SK-N-SH (cell line): ENCODE data around the gene CYP2W1. TPM values are rescaled to one million over a fixed set of nuclear protein-coding genes. Genes with fewer than 3 reads are reported as not detected.

Experiments used
- CTCF ChIA-PET: fragments of 300-600, 350-600 bp; formaldehyde crosslinking; extraction: SDS; loops from one replicate; lab custom pipeline; 2021; lab: Yijun Ruan, JAX
- POLR2A ChIA-PET: fragments of 350-600 bp; sonication (Branson Sonifier 250); formaldehyde crosslinking; extraction: SDS; loops from one replicate; lab custom pipeline; 2020; ENCODE audit warnings: antibody characterized with exemption, inconsistent platforms; lab: Yijun Ruan, JAX
- DNase-seq: peaks from one replicate; pipeline ENCODE4 v3.0.0; 2012
- H2AFZ ChIP-seq: fragments of 200-600 bp; sonication (generic); 2 replicates; pipeline ENCODE4 v1.8.1; 2016; ENCODE audit warnings: antibody characterized with exemption, mild to moderate bottlenecking, low read depth
- H3F3A ChIP-seq: fragments of 200-600 bp; sonication (generic); replicated peaks from 2 replicates; pipeline ENCODE3; 2016; ENCODE audit warnings: antibody characterized with exemption, mild to moderate bottlenecking; ENCODE audit not compliant: insufficient read depth
- H3K27ac ChIP-seq, 2 experiments: fragments of 200-500 bp in 1 of 2; fragments of 200-600 bp in 1 of 2; sonication (Bioruptor generic) in 1 of 2; sonication (generic), shearing (Covaris generic) in 1 of 2; 2 replicates each; pipeline versions ENCODE4 v1.5.1 to v1.6.1; 2014 to 2016; ENCODE audit warnings: low read depth in 2 of 2, inconsistent platforms in 1 of 2, low read length in 1 of 2, mild to moderate bottlenecking in 1 of 2, mixed read lengths in 1 of 2
- H3K27me3 ChIP-seq: fragments of 200-600 bp; sonication (generic), shearing (Covaris generic); 2 replicates; pipeline ENCODE4 v1.6.1; 2016; ENCODE audit warnings: mixed run types; ENCODE audit not compliant: insufficient read depth
- H3K36me3 ChIP-seq, 2 experiments: fragments of 200-500 bp in 1 of 2; fragments of 200-600 bp in 1 of 2; sonication (Bioruptor generic) in 1 of 2; sonication (generic) in 1 of 2; replicated peaks in 1 of 2; 2 replicates each; pipeline versions ENCODE3 to v1.5.1; 2014 to 2016; ENCODE audit warnings: low read length in 1 of 2, mild to moderate bottlenecking in 1 of 2; ENCODE audit not compliant: insufficient read depth in 2 of 2, control insufficient read depth in 1 of 2
- H3K4me1 ChIP-seq, 2 experiments: fragments of 200-500 bp in 1 of 2; fragments of 200-600 bp in 1 of 2; sonication (Bioruptor generic) in 1 of 2; sonication (generic), shearing (Covaris generic) in 1 of 2; 2 replicates each; pipeline versions ENCODE4 v1.5.1 to v1.6.1; 2014 to 2016; ENCODE audit warnings: low read depth in 1 of 2, low read length in 1 of 2, mixed run types in 1 of 2; ENCODE audit not compliant: insufficient read depth in 2 of 2, control insufficient read depth in 1 of 2
- H3K4me2 ChIP-seq: fragments of 200-600 bp; sonication (generic), shearing (Covaris generic); 2 replicates; pipeline ENCODE4 v1.6.1; 2017; ENCODE audit warnings: mixed run types
- H3K4me3 ChIP-seq, 2 experiments: fragments of 200-500 bp in 1 of 2; fragments of 200-600 bp in 1 of 2; sonication (Bioruptor generic) in 1 of 2; sonication (generic), shearing (Covaris generic) in 1 of 2; 2 replicates each; pipeline versions ENCODE4 v1.5.1 to v1.8.1; 2014 to 2016; ENCODE audit warnings: low read depth in 2 of 2, inconsistent platforms in 1 of 2, low read length in 1 of 2, mild to moderate bottlenecking in 1 of 2, mixed read lengths in 1 of 2, moderate library complexity in 1 of 2
- H3K79me2 ChIP-seq: fragments of 200-600 bp; sonication (generic); 2 replicates; pipeline ENCODE4 v1.8.1; 2017; ENCODE audit warnings: mild to moderate bottlenecking; ENCODE audit not compliant: insufficient read depth
- H3K9ac ChIP-seq: fragments of 200-600 bp; sonication (generic); 2 replicates; pipeline ENCODE4 v1.6.1; 2017; ENCODE audit warnings: mixed run types
- H3K9me2 ChIP-seq: fragments of 200-600 bp; sonication (generic); 2 replicates; pipeline ENCODE4 v1.6.1; 2017; ENCODE audit warnings: mixed run types
- H3K9me3 ChIP-seq: fragments of 200-600 bp; sonication (generic); 2 replicates; pipeline ENCODE4 v1.6.1; 2017; ENCODE audit warnings: mixed run types, mild to moderate bottlenecking, moderate library complexity
- H4K20me1 ChIP-seq: fragments of 200-600 bp; sonication (generic); 2 replicates; pipeline ENCODE4 v1.6.1; 2017; ENCODE audit warnings: mild to moderate bottlenecking, mixed run types; ENCODE audit not compliant: insufficient read depth
- ELF1 ChIP-seq: IDR thresholded peaks from 2 replicates; pipeline ENCODE4 v1.4.0; 2012
- EZH2phosphoT487 ChIP-seq: fragments of 200-600 bp; sonication (generic); IDR thresholded peaks from 2 replicates; pipeline ENCODE4 v1.6.1; 2017; ENCODE audit warnings: low read depth, mixed run types, mild to moderate bottlenecking, antibody characterized with exemption, moderate library complexity, borderline replicate concordance
- FOXM1 ChIP-seq: IDR thresholded peaks from 2 replicates; pipeline ENCODE4 v1.4.0; 2012; ENCODE audit warnings: low read depth, mild to moderate bottlenecking
- GABPA ChIP-seq: IDR thresholded peaks from 2 replicates; pipeline ENCODE4 v1.4.0; 2012; ENCODE audit warnings: low read depth, mild to moderate bottlenecking
- IRF3 ChIP-seq: fragments of 150-350 bp; IDR thresholded peaks from 2 replicates; pipeline ENCODE4 v1.6.1; 2016; ENCODE audit warnings: mild to moderate bottlenecking, low read depth, low read length
- JUND ChIP-seq: IDR thresholded peaks from 2 replicates; pipeline ENCODE4 v1.4.0; 2012
- MXI1 ChIP-seq: IDR thresholded peaks from 2 replicates; pipeline ENCODE4 v1.6.1; 2012; ENCODE audit warnings: mild to moderate bottlenecking, low read depth, low read length, improper control_type of control experiment
- PBX3 ChIP-seq: IDR thresholded peaks from 2 replicates; pipeline ENCODE4; 2012
- RCOR1 ChIP-seq: fragments of 150-350 bp; IDR thresholded peaks from 2 replicates; pipeline ENCODE4 v1.6.1; 2017; ENCODE audit warnings: antibody characterized with exemption, low read length
- REST ChIP-seq: IDR thresholded peaks from 2 replicates; pipeline ENCODE4 v1.6.1; 2012; ENCODE audit warnings: mild to moderate bottlenecking, low read depth, low read length, moderate library complexity
- RFX5 ChIP-seq: IDR thresholded peaks from 2 replicates; pipeline ENCODE4 v1.6.1; 2012; ENCODE audit warnings: mild to moderate bottlenecking, improper control_type of control experiment, low read length
- RXRA ChIP-seq: IDR thresholded peaks from 2 replicates; pipeline ENCODE4 v1.4.0; 2012; ENCODE audit warnings: low read depth, mild to moderate bottlenecking, borderline replicate concordance
- TCF12 ChIP-seq: IDR thresholded peaks from 2 replicates; pipeline ENCODE4 v1.4.0; 2012
- USF1 ChIP-seq: IDR thresholded peaks from 2 replicates; pipeline ENCODE4 v1.4.0; 2012; ENCODE audit warnings: low read depth, borderline replicate concordance
- WGBS: methylation state at CpG from one replicate; pipeline ENCODE4 v1.1.6; 2017; ENCODE audit warnings: low lambda C conversion rate; 5-methylcytosine and 5-hydroxymethylcytosine counted together
- polyA plus RNA-seq, 3 experiments: library from polyadenylated mRNA; depleted of rRNA; stranded (reverse); fragments of >200 nt; gene quantifications; 2 replicates each; pipeline ENCODE4 v1.2.3, GENCODE V29; 2012

Gene CYP2W1
- polyA plus RNA-seq, 1 of the 3 experiments (the other 2 are of a cell fraction): 0.10 TPM

GRCh38 chr7:944744-945143 is 38.2 kb upstream of the CYP2W1 start:
- H3K9me3 ChIP-seq: peaks cover 5% of the 10 kb centered on the region; the same call in 1 of the 2 replicates
- no peak overlapping the region for H3K27ac ChIP-seq
- ChIA-PET POLR2A (no interaction called here), CTCF (interaction anchor here (0.8 to 1.6 kb wide), 4 partner anchors 9 to 36 kb away, joined by 3 to 7 read pairs (median 3); partner anchors contain the start of gene ADAP1)
- no peak overlapping the region for H3K9ac ChIP-seq
- TF ChIP-seq FOXM1: no peak
- no peak for TF ChIP-seq GABPA
- no peak for TF ChIP-seq REST
- no peak for TF ChIP-seq RFX5
- TF ChIP-seq IRF3: no peak
- no peak for TF ChIP-seq RXRA
- no peak for TF ChIP-seq TCF12
- no peak for TF ChIP-seq JUND
- no peak for TF ChIP-seq USF1
- no peak for TF ChIP-seq MXI1
- TF ChIP-seq RCOR1: no peak
- no peak for TF ChIP-seq EZH2phosphoT487
- TF ChIP-seq PBX3: no peak
- no peak for TF ChIP-seq ELF1
- no peak overlapping the region for H3K4me2 ChIP-seq
- H3K36me3 ChIP-seq: no peaks in the 10 kb centered on the region
- no peaks in the 10 kb centered on the region for H3K79me2 ChIP-seq
- peaks cover 8% of the 10 kb centered on the region for H3F3A ChIP-seq
- no peak for DNase-seq
- no peaks in the 10 kb centered on the region for H3K4me1 ChIP-seq
- H2AFZ ChIP-seq: no peak overlapping the region
- H3K4me3 ChIP-seq: no peak overlapping the region
- H3K27me3 ChIP-seq: no peaks in the 10 kb centered on the region
- no peaks in the 10 kb centered on the region for H4K20me1 ChIP-seq
- H3K9me2 ChIP-seq: no peaks in the 10 kb centered on the region
- 74% methylated on average over 5 of the region's 5 CpGs for whole genome bisulfite sequencing
